A673 (cell line): ENCODE results near the gene TNFSF8.

Source experiments
- CTCF ChIP-seq: fragments of 300-800, 200-600 bp; sonication (generic); conservative IDR thresholded peaks from 2 replicates; pipeline ENCODE4 v1.5.1; 2017; ENCODE audit warnings: low read depth, mild to moderate bottlenecking, antibody characterized with exemption, low read length, moderate library complexity, mixed read lengths
- EZH2 ChIP-seq: fragments of 200-600 bp; sonication (generic); IDR thresholded peaks from 2 replicates; pipeline ENCODE4 v1.6.1; 2017; ENCODE audit warnings: borderline replicate concordance, low read depth, mild to moderate bottlenecking, mixed read lengths, antibody characterized with exemption, low read length; ENCODE audit not compliant: poor library complexity, severe bottlenecking

GRCh38 chr9:114878879-114879564 lies 51.4 kb downstream of the TNFSF8 start:
- no peak for TF ChIP-seq CTCF
- TF ChIP-seq EZH2, result no peak
